Activated CD4-positive, alpha-beta T cell treated with anti-CD3 and anti-CD28 coated beads for 36 hours (primary cell): ENCODE data around the gene USP48. TPM values are rescaled to one million over a fixed set of nuclear protein-coding genes. Genes with fewer than 3 reads are reported as not detected.

ENCODE experiments used
- ATAC-seq: fragments of 200-7000 bp; cut with Tn5 transposase; one replicate; pipeline ENCODE4 v1.10.0; 2021; ENCODE audit warnings: mild to moderate bottlenecking, moderate library complexity
- CTCF ChIA-PET: fragments of 350-600 bp; sonication (Branson Sonifier 250); formaldehyde crosslinking; loops from one replicate; lab custom pipeline; 2021; ENCODE audit warnings: antibody characterized with exemption; lab: Charles Lee
- POLR2A ChIA-PET: fragments of 350-600 bp; sonication (Branson Sonifier 250); formaldehyde crosslinking; loops from one replicate; lab custom pipeline; 2021; ENCODE audit warnings: antibody characterized with exemption, inconsistent platforms; lab: Charles Lee
- DNase-seq: peaks from one replicate; pipeline ENCODE4 v3.0.0-alpha.2; 2020
- H3K27ac Mint-ChIP-seq: one replicate; pipeline ENCODE4 v1.8.0; 2021; ENCODE audit warnings: mixed read lengths
- H3K27me3 Mint-ChIP-seq: one replicate; pipeline ENCODE4 v1.8.0; 2021; ENCODE audit warnings: mixed read lengths
- H3K36me3 Mint-ChIP-seq: one replicate; pipeline ENCODE4 v1.8.0; 2021; ENCODE audit warnings: low read depth, mixed read lengths
- H3K4me1 Mint-ChIP-seq: one replicate; pipeline ENCODE4 v1.8.0; 2021; ENCODE audit warnings: mixed read lengths
- H3K4me3 Mint-ChIP-seq: one replicate; pipeline ENCODE4 v1.8.0; 2021; ENCODE audit warnings: mild to moderate bottlenecking, moderate library complexity, mixed read lengths
- H3K9me3 Mint-ChIP-seq: one replicate; pipeline ENCODE4 v1.8.0; 2021; ENCODE audit warnings: low read depth, mixed read lengths
- intact Hi-C, 2 experiments: fragments of 100-400 bp; cut with DNase I in 1 of 2; cut with micrococcal nuclease in 1 of 2; formaldehyde crosslinking; loops; one replicate each; pipeline versions ENCODE4 v1.14.2 to v1.15.1; 2022 to 2024; cut with DNase I, micrococcal nuclease
- total RNA-seq, 2 experiments: library from RNA; stranded (reverse); gene quantifications; one replicate each; pipeline ENCODE4 v1.2.3, GENCODE V29; 2021

USP48 gene
- total RNA-seq, 2 experiments from 2014 or later = 66.9 to 81.5 TPM

DNA sequence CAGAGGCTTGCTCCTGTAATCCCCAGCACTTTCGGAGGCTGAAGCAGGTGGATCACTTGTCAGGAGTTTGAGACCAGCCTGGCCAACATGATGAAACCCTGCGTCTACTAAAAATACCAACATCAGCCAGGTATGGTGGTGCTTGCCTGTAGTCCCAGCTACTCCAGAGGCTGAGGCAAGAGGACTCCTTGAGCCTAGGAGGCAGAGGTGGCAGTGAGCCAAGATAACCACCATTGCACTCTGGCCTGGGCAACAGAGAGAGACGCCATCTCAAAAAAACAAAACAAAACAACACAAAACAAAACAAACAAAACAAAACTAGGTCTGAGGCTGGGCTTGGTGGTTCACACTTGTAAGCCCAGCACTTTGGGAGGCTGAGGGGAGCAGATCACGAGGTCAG lies 75.1 kb downstream of the USP48 start:
- Mint-ChIP-seq H3K4me1 (peaks cover 7% of the 10 kb centered on the region), H3K4me3 (no peak overlapping the region), H3K36me3 (peaks cover 39% of the 10 kb centered on the region), H3K9me3 (no peaks in the 10 kb centered on the region), H3K27me3 (no peaks in the 10 kb centered on the region), H3K27ac (no peak overlapping the region)
- DNase-seq (no peak), ATAC-seq (no peak)
- ChIA-PET POLR2A (no interaction called here), CTCF (interaction anchor here (0.8 kb wide), 1 partner anchor 23 kb away, joined by 3 read pairs; no protein-coding TSS in a partner anchor)
- intact Hi-C loops = loop anchor here in 1 of 2 experiments (10.0 kb wide), 1 partner anchor 257 kb away; no protein-coding TSS in a partner anchor

DNA sequence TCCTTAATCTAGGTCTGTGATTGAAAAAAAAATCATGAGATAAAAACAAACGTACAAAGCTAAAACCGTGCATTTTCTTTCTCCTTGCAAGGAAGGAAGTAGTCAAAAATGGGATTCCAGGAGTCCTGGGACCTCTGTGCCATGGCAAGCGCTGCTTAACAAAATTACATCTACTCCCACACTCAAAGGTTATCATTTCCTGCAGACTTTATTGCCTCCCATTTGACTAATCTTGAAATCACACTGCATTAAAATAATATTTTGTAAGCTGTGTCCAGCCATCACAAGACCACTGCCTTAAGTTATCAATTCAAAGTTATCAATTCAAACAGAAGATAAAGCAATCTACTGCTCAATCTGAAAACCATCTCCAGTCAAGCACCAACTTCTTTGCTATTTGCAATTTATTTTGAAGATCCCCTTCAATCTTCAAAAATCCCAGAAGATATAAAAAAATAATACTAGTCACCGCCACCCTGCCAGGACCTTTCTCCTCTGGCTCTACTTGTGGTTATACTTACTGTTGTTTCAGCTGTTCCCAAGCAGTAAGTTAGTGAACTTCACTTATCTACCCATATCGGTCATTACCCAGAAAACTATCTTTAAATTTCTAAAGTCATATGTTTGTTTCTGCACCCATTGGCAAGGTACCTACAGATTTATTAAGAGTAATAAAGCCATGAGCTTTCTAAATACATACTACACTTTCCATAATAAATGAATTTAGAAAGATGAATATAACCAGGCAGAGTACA lies 75.7 kb downstream of the USP48 start:
- H3K27ac Mint-ChIP-seq = no peak overlapping the region
- no peaks in the 10 kb centered on the region for H3K9me3 Mint-ChIP-seq
- ChIA-PET POLR2A (no interaction called here), CTCF (interaction anchor here (0.8 to 1.1 kb wide), 3 partner anchors 24 to 416 kb away, joined by 3 to 4 read pairs (median 4); no protein-coding TSS in a partner anchor)
- H3K4me3 Mint-ChIP-seq = no peak overlapping the region
- intact Hi-C loops = loop anchor here in 1 of 2 experiments (10.0 kb wide), 1 partner anchor 258 kb away; no protein-coding TSS in a partner anchor
- H3K4me1 Mint-ChIP-seq = peaks cover 7% of the 10 kb centered on the region
- ATAC-seq (no peak), DNase-seq (no peak)
- no peaks in the 10 kb centered on the region for H3K27me3 Mint-ChIP-seq
- H3K36me3 Mint-ChIP-seq = peaks cover 44% of the 10 kb centered on the region

DNA sequence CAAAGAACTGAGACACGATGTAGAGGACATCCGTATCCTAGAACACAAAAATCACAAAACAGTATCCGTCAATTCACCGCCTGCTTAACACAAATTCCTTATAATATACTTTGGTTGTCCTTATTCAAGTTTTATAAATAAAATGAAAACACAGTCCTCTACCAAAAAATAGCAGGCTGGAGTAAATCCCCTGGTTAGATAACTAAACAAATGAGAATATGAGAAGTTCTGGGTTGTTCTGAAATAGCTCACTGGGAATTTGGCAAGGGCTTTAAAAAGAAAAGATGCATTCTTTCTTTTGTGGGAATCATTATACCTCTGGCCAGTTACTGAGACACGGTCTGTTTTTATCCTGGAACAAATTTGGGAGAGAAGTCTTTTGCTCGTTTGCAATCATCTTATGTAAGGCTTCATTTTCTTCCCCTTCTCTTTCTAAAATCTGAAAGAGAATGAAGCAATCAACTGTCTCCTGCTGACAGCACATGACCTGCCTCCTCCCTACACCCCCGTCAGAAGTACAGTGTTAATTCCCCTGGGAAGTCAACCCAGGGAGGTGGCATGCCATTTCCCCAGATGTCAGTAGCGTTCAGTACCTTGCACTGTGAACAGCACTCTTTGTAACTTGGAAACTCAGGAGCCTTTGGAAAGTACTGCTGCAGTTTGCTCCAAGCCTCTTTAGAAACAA lies 76.7 kb downstream of the USP48 start:
- ChIA-PET POLR2A (no interaction called here), CTCF (interaction anchor here (1.1 kb wide), 1 partner anchor 89 kb away, joined by 4 read pairs; no protein-coding TSS in a partner anchor)
- Mint-ChIP-seq H3K36me3 (peaks cover 47% of the 10 kb centered on the region), H3K27me3 (no peaks in the 10 kb centered on the region), H3K4me3 (no peak overlapping the region), H3K4me1 (peaks cover 7% of the 10 kb centered on the region), H3K9me3 (no peaks in the 10 kb centered on the region), H3K27ac (no peak overlapping the region)
- DNase-seq (no peak), ATAC-seq (no peak)
- intact Hi-C loops = loop anchor here in 1 of 2 experiments (10.0 kb wide), 1 partner anchor 259 kb away; no protein-coding TSS in a partner anchor

DNA sequence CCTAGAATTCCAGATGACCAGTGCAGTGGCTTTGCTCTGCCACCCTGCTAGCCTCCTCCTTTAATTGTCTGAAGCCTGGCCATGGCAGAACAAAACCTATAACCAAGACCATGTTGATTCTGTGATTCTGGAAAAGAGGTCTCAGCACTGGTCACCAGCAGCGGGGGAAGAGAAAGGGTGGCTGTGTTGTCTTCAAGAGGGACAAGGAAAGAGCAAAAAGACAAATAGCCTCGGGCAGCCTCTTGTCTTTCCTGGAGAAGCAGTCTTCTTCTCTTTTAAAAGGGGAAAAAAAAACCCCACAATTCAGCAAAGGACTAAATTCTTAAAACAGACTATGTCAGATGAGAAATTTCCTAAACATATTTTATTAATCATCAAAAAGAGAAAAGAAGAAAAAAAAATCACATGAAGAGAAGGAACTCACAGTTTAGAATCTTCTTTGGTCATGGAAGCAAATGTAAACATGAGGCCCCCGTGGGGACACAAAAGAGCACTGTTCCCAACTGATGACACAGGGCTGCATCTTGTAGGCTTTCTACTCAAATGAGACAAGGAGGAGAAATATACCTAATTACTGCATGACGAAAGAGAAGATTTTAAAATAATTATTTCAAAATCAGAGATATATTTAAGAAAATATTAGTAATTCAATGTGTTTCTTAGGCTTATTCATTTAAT lies 77.5 kb downstream of the USP48 start:
- ChIA-PET CTCF (no interaction called here), POLR2A (no interaction called here)
- Mint-ChIP-seq H3K36me3 (peaks cover 49% of the 10 kb centered on the region), H3K27me3 (no peaks in the 10 kb centered on the region), H3K27ac (peak overlapping the region; percentile 30), H3K4me1 (peaks cover 7% of the 10 kb centered on the region), H3K4me3 (no peak overlapping the region), H3K9me3 (no peaks in the 10 kb centered on the region)
- ATAC-seq (no peak), DNase-seq (no peak)
- intact Hi-C loops = loop anchor here in 1 of 2 experiments (10.0 kb wide), 1 partner anchor 259 kb away; no protein-coding TSS in a partner anchor

DNA sequence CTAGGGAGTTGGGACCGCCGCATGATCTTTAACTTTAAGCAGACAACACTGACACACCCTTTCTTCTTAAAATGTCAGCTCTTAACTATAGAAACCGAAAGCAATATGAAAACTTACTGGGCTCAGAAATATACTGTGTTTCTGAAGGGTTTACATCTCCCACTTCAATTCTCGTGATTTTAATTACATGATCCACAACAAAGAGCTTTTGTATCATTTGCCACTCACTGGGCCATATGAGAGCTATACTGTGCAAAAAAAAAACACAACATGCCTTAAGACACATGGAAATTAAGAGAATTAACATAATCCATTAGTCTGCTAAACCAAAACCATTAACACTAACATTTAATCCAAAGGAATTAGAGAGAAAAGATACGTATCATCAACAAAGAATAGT lies 78.8 kb downstream of the USP48 start:
- ChIA-PET POLR2A (interaction anchor here (1.1 kb wide), 1 partner anchor 9 kb away, joined by 7 read pairs; no protein-coding TSS in a partner anchor), CTCF (interaction anchor here (0.5 to 2.4 kb wide), 7 partner anchors 11 to 1394 kb away, joined by 3 to 8 read pairs (median 3); no protein-coding TSS in a partner anchor)
- intact Hi-C loops = loop anchor here (5.0 to 10.0 kb wide), 2 partner anchors 258 to 261 kb away; no protein-coding TSS in a partner anchor
- Mint-ChIP-seq H3K4me3 (no peak overlapping the region), H3K4me1 (peaks cover 9% of the 10 kb centered on the region), H3K27ac (peak overlapping the region; percentile 69), H3K27me3 (no peaks in the 10 kb centered on the region), H3K36me3 (peaks cover 55% of the 10 kb centered on the region), H3K9me3 (no peaks in the 10 kb centered on the region)
- no peak for ATAC-seq
- DNase-seq = no peak

DNA sequence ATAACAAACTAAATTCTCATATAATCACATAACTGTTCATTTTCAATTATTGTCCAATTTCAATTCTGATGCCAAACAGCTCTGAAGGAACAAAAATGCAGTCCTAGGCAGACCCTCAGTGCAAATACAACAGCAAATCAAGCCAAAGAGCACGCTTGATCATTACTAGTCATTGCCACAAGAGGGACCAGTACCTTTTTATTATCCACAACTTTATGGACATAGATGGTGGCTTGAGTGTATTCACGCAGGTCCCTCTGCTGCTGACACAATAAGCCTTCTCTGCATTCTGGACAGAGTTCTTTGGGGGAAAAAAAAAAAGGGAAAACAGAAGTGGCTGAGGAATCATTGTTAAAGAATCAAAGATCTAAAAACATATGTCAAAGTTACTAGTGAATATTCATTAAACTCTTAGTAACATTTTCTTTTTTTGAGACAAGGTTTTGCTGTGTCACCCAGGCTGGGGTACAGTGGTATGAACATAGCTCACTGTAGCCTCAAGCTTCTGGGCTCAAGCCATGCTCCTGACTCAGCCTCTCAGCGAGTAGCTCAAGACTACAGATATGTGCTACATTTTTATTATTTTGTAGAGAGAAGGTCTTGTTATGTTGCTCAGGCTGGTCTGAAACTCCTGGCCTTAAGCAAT lies 79.5 kb downstream of the USP48 start:
- no peak overlapping the region for H3K4me3 Mint-ChIP-seq
- H3K36me3 Mint-ChIP-seq = peaks cover 60% of the 10 kb centered on the region

DNA sequence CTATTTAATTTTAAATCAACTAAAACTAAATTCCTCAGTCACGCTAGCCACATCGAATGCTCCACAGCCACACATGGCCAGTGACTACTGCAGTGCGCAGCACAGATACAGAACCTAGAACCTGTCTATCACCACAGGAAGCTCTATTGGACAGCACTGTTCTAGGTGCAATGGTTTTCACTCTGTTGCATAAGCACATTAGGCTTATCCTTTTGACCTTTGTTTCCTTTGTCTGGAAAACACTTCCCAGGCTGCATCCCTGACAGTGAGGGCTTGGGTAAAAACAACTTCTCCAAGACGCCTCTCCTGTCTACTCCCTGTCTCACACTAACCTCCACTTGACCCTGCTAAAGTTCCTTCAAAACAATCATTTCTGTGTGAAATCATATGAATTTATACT lies 80.2 kb downstream of the USP48 start:
- CTCF ChIA-PET = interaction anchor here (0.8 to 2.4 kb wide), 4 partner anchors 17 to 261 kb away, joined by 3 to 8 read pairs (median 3); no protein-coding TSS in a partner anchor
- Mint-ChIP-seq H3K36me3 (peaks cover 65% of the 10 kb centered on the region), H3K4me3 (no peak overlapping the region), H3K4me1 (peaks cover 9% of the 10 kb centered on the region), H3K27ac (no peak overlapping the region), H3K9me3 (no peaks in the 10 kb centered on the region), H3K27me3 (no peaks in the 10 kb centered on the region)
- POLR2A ChIA-PET = no interaction called here
- ATAC-seq (no peak), DNase-seq (no peak)
- intact Hi-C loops = loop anchor here (5.0 to 10.0 kb wide), 2 partner anchors 260 to 262 kb away; no protein-coding TSS in a partner anchor

More for the DNA sequence above, 79.5 kb downstream of the USP48 start:
- intact Hi-C loops = loop anchor here (5.0 to 10.0 kb wide), 2 partner anchors 259 to 261 kb away; no protein-coding TSS in a partner anchor
- ATAC-seq (no peak), DNase-seq (no peak)
- Mint-ChIP-seq H3K9me3 (no peaks in the 10 kb centered on the region), H3K27me3 (no peaks in the 10 kb centered on the region), H3K4me1 (peaks cover 9% of the 10 kb centered on the region), H3K27ac (no peak overlapping the region)
- ChIA-PET CTCF (interaction anchor here (0.7 to 2.4 kb wide), 7 partner anchors 11 to 260 kb away, joined by 3 to 8 read pairs (median 3); no protein-coding TSS in a partner anchor), POLR2A (interaction anchor here (1.1 kb wide), 1 partner anchor 8 kb away, joined by 7 read pairs; no protein-coding TSS in a partner anchor)

DNA sequence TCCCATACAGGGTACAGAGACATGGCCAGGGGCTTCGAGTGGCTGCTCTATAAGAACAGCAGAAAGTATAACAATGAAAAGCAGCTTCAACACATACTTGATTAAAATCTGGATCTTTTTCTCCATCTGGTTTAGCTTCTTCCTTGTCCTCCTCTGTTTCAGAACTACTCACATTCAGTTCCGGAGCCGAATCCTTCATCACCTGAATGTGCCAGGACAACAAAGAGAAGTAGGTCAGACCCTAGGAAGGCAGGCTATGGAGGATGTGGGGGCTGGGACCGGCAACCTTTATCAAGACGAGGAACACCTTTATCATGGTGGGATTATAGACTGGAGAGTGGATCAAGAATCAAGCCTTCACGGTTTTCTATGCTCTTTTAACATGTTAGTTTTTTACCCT lies 81.5 kb downstream of the USP48 start:
- no peaks in the 10 kb centered on the region for H3K27me3 Mint-ChIP-seq
- H3K4me1 Mint-ChIP-seq = peaks cover 9% of the 10 kb centered on the region
- no peak overlapping the region for H3K4me3 Mint-ChIP-seq
- no peak for ATAC-seq
- no peak overlapping the region for H3K27ac Mint-ChIP-seq
- intact Hi-C loops = loop anchor here (5.0 to 10.0 kb wide), 2 partner anchors 261 to 263 kb away; no protein-coding TSS in a partner anchor
- H3K36me3 Mint-ChIP-seq = peaks cover 59% of the 10 kb centered on the region
- POLR2A ChIA-PET = no interaction called here
- DNase-seq = no peak
- CTCF ChIA-PET = no interaction called here
- H3K9me3 Mint-ChIP-seq = no peaks in the 10 kb centered on the region

DNA sequence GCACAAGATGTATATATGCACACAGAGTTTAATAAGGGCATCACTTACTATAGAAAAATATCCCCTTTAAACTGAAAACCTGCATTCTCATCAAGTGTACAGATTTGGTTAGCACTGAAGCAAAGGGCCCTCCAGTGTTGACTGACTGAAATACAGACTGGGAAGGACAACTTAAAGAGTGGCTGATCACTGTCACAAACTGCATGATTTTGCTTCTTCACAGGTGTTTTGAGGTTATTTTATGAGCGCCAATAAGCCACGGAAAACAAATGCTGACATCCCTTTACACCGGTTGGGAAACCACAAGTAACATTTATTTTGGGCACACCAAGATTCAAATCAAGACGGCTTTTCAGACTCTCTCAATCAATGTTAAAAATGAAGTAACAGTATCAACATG lies 82.9 kb downstream of the USP48 start:
- no peak for DNase-seq
- H3K36me3 Mint-ChIP-seq = peaks cover 50% of the 10 kb centered on the region
- CTCF ChIA-PET = no interaction called here
- POLR2A ChIA-PET = no interaction called here
- no peak overlapping the region for H3K4me3 Mint-ChIP-seq
- H3K9me3 Mint-ChIP-seq = no peaks in the 10 kb centered on the region
- no peaks in the 10 kb centered on the region for H3K27me3 Mint-ChIP-seq
- intact Hi-C loops = loop anchor here (5.0 to 10.0 kb wide), 2 partner anchors 262 to 265 kb away; no protein-coding TSS in a partner anchor
- ATAC-seq = no peak
- peaks cover 9% of the 10 kb centered on the region for H3K4me1 Mint-ChIP-seq
- H3K27ac Mint-ChIP-seq = peak overlapping the region; percentile 21

DNA sequence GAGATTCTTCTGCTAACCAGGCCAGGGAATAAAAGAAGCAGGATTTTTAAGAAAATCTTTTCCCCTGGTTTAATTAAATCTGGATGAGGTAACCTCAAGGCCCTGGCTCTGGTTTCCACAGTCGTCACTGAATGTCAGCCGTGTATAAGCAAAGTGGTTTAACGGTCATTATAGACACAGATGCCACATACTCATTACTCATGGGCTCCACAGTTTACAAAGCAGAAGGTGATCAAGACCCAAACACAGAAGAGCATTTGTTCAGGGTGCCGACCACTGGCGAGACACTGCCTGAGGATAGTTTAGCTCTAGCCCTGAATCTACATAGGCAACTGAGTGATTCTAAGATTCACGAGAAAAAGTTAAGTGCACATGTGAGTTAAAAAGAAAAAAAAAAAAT lies 86.0 kb downstream of the USP48 start:
- ChIA-PET POLR2A (interaction anchor here (0.6 kb wide), 1 partner anchor 1351 kb away, joined by 10 read pairs; no protein-coding TSS in a partner anchor), CTCF (no interaction called here)
- ATAC-seq (no peak), DNase-seq (no peak)
- no peaks in the 10 kb centered on the region for H3K27me3 Mint-ChIP-seq
- intact Hi-C loops = no loop called here
- no peak overlapping the region for H3K4me3 Mint-ChIP-seq
- no peaks in the 10 kb centered on the region for H3K9me3 Mint-ChIP-seq
- peaks cover 2% of the 10 kb centered on the region for H3K4me1 Mint-ChIP-seq
- peaks cover 50% of the 10 kb centered on the region for H3K36me3 Mint-ChIP-seq
- H3K27ac Mint-ChIP-seq = no peak overlapping the region
